HG02970 (cell line): ENCODE measurements around the gene L3MBTL4.
"Not testable (repeated sequence)": the region's sequence is repeated elsewhere in the genome, so short reads cannot be mapped to it uniquely, and the experiment has no call there.

ENCODE experiments used
- ATAC-seq: cut with Tn5 transposase; IDR thresholded peaks from one replicate; pipeline ENCODE4 v1.9.1; 2021; ENCODE audit warnings: mild to moderate bottlenecking, moderate library complexity, moderate number of reproducible peaks; ENCODE audit not compliant: unreplicated experiment, low FRiP score

L3MBTL4 gene

GRCh38 chr18:6406910-6407470 is 7.7 kb downstream of the L3MBTL4 start:
- ATAC-seq, result no peak

GRCh38 chr18:6406075-6406909 is 8.4 kb downstream of the L3MBTL4 start:
- ATAC-seq, result no peak

DNA sequence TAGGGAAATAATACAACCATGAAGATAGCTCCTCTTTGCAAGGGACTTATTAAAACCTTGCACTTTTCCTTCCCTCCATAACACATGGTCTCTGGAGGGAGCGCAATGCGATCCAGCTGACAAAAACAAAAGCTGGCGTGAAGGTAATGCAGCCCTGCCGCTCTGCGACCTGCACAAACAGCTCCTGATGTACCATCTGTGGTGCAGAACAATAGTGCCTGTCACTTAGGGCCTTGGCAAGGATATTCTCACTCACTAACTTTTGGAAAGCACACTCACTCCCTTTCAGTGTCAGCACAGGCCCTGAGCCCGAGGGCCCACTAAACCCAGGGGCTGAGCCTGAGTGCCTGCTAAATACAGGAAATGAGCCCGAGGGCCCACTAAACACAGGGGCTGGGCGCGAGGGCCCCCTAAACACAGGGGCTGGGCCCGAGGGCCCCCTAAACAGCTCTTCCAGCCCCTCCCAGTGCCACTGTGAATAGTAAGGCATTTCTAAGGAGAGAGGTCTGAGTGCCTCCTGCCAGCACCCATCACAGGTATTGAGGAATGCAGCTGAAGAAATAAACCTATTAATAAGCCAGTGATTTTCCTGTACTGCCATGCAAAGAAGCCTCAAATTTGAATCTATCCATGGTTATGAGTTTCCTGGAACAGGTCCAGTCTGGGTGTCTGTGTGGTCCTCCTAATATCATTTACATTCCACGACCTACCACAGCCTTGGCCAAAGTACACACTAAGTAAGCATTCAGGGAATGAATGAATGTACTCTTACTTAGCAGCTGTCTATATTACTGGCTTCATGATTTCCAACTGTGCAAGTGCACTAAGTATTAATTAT is 9.3 kb downstream of the L3MBTL4 start:
- no peak for ATAC-seq

GRCh38 chr18:6404834-6405233 is 9.9 kb downstream of the L3MBTL4 start:
- no peak for ATAC-seq

GRCh38 chr18:6401687-6402086 is 13.0 kb downstream of the L3MBTL4 start:
- no peak for ATAC-seq

DNA sequence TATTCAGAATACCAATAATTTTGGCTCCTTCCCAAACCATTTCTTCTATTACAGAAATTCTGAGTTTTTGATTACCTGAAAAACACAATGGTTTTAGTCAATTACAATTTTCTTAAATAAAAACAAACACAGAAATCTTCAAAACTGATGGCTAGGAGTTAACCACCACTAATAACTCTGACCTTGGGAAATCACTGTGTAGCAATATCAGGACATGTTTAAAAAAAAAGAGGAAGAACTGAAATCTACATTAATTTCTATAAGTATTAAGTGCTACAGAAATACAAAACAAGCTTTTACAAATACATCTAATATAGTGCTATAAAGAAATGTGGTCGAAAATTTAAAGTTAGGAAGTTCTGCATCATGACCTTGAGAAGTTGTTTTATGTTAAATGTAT is 14.9 kb downstream of the L3MBTL4 start:
- ATAC-seq, result no peak

GRCh38 chr18:6397931-6398566 is 16.7 kb downstream of the L3MBTL4 start:
- ATAC-seq, result no peak

DNA sequence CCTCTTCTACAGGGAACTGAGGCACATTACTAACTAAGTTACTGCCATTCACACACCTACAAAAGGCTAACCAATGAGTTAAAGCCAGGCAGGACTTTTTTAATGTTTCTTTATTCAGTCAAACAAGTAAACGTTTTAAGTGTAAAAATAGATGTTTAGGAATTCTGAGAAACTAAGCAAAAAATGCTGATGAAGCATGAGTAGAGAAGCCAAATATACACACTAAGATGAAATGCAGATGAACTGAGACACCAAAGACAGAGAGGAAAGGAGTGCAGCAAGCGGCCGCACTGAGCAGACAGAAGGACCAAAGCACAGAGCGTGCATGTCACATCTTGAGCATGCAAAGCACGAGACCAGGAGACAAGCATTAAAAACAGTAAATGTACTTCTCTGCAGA is 17.9 kb downstream of the L3MBTL4 start:
- ATAC-seq, result no peak

GRCh38 chr18:6396276-6396675 is 18.4 kb downstream of the L3MBTL4 start:
- no peak for ATAC-seq

DNA sequence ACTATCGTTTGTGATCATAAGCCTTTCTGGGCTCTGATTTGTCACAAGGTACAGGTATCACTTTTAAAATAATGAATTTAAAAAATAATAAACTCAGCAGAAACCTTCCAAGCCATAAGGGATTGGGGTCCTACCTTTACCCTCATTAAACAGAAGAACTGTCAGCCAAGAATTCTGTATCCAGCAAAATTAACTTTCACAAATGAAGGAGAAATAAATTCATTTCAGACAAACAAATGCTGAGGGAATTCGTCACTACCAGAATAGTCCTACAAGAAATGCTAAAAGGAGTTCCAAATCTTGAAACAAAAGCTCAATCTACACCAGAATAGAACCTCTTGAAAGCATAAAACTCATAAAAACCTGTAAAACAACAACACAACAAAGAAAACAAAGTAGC is 25.7 kb downstream of the L3MBTL4 start:
- no peak for ATAC-seq

GRCh38 chr18:6382963-6383362 is 31.7 kb downstream of the L3MBTL4 start:
- no peak for ATAC-seq

DNA sequence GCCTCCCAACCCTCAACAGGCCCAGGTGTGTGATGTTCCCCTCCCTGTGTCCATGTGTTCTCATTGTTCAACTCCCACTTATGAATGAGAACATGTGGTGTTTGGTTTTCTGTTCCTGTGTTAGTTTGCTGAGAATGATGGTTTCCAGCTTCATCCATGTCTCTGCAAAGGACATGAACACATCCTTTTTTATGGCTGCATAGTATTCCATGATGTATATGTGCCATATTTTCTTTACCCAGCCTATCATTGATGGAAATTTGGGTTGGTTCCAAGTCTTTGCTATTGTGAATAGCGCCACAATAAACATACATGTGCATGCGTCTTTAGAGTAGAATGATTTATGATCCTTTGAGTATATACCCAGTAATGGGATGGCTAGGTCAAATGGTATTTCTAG is 37.2 kb downstream of the L3MBTL4 start:
- ATAC-seq, result not testable (repeated sequence)

DNA sequence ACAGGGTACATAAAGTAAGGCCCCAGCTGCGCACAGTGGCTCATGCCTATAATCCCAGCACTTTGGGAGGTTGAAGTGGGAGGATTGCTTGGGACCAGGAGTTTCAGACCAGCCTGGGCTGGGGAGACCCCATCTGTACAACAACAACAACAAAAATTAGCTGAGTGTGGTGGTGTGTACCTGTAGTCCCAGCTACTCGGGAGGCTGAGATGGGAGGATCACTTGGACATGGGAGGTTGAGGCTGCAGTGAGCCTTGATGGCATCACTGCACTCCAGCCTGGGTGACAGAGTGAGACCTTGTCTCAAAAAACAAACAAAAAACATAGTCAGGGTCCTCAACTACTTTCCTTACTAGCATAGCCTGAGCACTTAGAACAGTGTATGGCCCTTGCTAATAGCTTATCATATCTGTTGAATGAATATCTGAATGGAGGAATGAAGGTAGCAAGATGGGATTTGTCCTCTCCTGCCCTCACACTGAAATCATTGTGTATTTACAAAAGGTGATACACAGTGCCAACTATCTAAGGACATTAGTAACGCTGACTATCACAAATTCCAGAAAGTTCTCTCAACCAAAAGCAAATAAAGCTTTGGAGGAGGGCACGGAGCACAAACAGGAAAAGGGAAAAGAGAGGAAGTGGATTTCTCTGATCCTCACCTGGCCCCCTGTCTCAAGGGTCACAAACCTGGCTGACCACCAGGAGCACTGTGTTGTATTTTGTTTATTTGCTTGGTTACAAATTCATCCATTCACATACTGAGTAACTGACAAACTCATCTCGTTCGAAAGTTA is 38.1 kb downstream of the L3MBTL4 start:
- ATAC-seq, result no peak

GRCh38 chr18:6374935-6375529 is 39.7 kb downstream of the L3MBTL4 start:
- ATAC-seq, result no peak

DNA sequence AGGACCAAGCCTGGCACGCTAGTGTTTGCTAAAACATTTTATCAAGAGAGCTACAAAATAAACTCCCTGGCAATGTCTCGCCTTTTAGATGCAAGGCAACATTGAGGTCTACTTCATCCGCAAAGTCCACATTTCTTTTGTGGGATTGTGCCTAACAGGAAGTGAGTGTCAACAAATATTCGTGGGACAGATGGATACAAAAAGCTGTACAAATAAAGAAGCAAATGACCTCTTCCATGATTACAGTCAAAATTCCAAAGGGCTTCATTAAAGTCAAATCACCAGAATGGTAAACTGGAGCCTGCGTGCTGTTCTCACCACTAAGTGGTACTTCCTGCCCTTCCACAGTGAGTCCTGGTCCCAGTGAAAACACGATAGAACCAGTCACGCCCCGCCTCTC is 40.4 kb downstream of the L3MBTL4 start:
- ATAC-seq, result no peak

- ATAC-seq, result no peak
These were observed 41.5 kb downstream of the L3MBTL4 start for GRCh38 chr18:6373187-6373586.

DNA sequence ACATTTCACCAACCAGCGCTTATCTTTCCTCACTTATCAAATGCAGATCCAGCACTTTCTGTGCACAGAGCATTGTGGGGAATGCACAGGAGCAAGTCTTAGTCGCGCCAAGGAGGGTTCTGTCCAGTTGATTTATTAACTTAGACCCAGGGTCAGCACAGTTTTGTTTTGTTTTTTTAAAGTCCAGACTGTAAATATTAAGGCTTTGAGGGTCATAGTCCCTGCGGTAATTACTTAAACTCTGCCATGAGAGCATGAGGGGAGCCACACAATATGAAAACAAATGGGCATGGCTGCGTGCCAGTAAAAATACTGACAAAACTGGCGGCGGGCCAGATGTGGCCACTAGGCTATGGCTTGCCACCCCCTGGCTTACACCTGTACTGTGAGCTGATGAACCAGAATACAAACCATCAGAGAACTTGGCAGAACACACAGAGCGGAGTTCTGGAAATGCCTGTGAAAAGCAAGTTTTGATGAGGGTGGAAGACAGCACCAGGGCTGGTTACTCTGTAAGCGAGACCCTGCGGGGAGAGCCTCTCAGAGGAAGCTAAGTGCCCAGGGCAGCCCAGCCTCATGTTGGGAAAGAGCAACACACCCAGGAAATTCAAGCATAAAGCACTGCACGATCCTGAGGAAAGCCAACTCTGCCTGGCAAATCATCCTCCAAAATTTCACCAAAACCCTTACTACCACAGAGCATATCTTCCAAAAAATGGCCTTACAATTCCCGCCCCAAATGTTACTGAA is 43.6 kb downstream of the L3MBTL4 start:
- no peak for ATAC-seq

DNA sequence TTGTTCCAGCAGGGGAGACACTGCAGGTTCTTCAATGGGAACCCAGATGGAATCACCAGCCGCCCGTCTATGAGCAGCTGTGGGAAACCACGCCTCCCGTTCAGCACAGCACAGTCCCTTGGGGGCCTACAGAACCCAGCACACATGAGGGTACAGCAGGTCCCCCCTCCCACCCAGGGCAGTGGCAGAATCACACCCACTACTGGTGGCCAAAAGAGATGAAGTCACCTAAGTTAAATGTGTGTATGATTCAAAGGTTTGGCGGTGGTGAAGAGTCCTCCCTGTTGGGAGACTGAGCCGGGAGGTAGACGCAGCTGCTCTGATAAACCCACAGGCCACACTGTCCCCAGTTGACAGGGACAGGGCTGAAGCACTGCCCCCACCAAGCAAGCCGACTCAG is 44.3 kb downstream of the L3MBTL4 start:
- no peak for ATAC-seq

DNA sequence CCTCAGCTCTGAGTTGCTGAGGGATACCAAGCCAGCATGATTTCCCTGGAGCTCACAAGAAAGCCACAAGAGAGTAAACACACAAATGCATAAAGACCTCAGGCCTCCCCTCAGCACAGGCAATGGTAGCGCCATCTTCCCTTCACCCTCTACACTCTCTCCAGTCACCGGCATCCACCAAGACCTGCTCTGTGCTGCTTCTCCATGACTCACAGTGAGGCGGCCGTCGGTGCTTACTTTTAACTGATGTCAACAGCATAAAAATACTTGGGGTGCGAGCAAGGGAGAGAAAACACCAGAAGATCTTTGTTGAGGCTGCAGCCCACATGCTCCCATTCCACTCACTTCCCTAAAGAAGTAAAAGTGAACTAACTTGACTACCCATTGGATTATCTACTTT is 46.7 kb downstream of the L3MBTL4 start:
- ATAC-seq, result no peak
